Measurements from ENCODE around the gene SCARB2.
"Not testable (repeated sequence)": the region's sequence is repeated elsewhere in the genome, so short reads cannot be mapped to it uniquely, and the experiment has no call there.

Gene SCARB2, protein sequence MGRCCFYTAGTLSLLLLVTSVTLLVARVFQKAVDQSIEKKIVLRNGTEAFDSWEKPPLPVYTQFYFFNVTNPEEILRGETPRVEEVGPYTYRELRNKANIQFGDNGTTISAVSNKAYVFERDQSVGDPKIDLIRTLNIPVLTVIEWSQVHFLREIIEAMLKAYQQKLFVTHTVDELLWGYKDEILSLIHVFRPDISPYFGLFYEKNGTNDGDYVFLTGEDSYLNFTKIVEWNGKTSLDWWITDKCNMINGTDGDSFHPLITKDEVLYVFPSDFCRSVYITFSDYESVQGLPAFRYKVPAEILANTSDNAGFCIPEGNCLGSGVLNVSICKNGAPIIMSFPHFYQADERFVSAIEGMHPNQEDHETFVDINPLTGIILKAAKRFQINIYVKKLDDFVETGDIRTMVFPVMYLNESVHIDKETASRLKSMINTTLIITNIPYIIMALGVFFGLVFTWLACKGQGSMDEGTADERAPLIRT

DNA sequence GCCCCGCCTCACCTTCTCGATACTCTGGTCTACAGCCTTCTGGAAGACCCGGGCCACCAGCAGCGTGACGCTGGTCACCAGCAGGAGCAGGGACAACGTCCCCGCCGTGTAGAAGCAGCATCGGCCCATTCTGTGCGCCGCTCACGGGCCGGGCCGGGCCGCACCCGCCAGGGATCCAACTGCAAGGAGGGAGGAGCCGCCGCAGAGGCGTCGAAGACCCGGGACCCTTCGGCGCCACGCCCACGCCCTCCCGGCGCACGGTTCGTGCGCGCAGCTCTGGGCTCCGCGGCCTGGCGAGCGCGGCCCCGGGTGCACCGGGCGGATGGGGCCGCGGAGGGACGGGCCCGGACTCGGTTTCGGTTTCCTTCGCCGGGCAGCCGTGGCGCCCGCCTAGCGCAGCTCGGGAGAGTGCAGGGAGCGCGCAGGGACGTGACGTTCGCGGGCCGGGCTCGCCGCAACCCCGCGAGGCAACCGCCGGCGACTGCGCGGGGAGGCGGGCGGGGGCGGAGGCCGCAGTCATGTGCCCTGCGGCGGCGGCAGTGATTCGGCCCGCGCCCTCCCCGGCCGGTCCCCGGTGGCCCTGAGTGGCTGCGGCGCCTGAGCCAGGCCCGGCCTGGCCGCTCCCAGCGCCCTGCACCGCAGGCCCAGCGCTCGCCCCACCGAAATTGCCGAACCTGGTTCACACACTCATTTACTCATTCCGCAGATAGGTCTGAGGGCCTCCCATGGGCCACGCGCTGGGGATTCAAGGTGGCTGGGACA lies at the start of gene SCARB2:
Gene SCARB2, minus strand, starts transcription at position 410 of the 762 bp plus-strand sequence. Its CDS starts 281 bp downstream, at position 129.
- peak; percentile 38 for DNase-seq

DNA sequence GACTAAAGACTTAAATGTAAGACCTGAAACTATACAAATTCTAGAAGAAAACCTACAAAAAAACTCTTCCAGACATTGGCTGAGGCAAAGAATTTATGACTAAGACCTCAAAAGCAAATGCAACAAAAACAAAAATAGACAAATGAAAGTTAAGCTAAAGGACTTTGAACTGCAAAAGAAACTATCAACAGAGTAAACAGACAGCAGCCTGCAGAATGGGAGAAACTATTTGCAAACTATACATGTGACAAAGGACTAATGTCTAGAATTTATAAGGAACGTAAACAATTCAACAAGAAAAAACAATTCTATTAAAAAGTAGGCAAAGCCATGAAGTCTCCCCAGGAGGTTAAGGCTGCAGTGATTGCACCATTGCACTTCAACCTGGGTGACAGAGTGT lies 46.9 kb upstream of the SCARB2 start:
- no peak for DNase-seq

DNA sequence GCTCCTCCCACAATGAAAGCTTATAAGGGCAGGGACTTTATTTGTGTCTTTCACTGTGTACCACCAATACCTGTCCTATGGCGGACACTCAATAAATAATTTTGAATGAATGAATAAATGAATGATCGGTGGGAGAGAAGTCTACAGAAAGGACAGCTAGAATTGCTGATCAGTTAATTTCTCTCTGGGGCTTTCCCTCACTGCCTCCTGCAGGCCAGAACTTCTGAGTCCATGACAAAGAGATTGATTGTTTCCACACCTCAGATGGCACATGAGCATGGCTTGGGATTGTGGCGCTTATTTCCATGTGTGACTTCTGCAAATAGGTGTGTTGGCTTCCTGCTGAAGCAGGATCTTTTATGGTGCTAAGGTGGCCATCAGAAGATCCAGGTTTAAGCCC lies 44.2 kb upstream of the SCARB2 start:
- DNase-seq: no peak

DNA sequence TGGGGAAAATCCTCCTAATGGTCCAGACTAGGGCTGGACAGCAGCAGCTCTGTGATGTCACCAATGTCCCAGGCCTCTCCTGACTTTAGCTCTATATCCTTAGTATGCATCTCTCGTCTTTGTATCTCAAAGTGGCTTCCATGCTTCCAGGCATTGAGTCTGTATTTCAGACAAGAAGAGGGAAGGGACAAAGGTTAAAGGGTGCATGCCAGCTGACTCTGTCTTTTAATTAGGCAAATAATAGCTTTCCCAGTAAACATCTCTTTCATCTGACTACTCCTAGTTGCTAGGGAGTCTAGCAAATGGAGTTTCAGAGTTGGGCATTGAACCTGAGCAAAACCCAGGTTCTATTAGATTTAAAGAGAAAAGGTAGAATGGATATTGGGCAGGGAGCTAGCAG lies 43.3 kb upstream of the SCARB2 start:
- no peak for DNase-seq

DNA sequence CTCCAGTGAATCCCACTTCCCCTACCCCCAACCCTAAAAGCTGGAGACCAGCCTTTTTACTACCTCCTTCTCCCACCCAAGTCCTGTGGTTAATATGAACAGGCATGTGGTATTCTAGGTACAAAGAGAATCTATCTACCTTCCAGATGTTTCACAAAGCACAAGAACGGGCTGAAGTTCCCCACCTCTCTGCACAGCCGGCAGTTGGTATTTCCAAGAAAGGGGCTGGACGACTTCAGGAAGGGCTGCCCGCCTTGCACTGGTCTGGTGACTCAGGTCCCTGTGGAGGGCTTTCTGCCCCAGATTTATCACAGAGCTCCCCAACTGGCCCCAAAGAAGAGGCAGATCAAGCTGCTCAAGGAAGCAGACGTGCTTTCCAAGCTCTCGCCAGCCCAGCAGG lies 42.4 kb upstream of the SCARB2 start:
- DNase-seq: no peak

DNA sequence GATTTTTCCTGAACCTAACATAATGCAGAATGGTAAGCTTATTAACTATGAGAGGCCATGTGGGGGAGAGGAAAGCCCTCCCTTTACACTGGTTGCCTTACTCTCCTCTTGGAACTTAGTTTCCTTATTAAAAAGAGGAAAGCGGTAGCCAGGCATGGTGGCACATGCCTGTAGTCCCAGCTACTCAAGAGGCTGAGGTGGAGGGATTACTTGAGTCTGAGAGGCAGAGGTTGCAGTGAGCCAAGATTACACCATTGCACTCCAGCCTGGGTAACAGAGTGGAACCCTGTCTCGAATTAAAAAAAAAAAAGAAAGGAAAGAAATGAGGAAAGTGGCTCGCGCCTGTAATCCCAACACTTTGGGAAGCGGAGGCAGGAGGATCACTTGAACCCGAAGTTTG lies 39.9 kb upstream of the SCARB2 start:
- no peak for DNase-seq

DNA sequence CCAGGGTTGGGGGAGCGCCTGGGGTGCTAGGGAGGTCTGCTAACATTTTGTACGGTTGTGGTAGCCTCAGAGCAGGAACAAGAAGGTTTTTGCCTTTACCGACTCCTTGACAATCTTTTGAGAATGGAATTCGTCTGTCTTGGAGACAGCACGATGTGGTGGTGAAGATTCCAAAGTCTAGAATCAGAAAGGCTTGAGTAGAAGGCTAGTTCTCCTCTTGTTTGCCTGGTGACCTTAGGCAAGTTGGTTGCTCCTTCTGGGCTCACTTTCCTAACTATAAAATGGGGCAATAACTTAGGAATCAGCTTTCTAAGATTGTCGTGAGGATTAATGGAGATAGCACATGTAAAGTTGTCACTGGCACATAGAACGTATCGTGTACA lies 38.6 kb upstream of the SCARB2 start:
- no peak for DNase-seq

DNA sequence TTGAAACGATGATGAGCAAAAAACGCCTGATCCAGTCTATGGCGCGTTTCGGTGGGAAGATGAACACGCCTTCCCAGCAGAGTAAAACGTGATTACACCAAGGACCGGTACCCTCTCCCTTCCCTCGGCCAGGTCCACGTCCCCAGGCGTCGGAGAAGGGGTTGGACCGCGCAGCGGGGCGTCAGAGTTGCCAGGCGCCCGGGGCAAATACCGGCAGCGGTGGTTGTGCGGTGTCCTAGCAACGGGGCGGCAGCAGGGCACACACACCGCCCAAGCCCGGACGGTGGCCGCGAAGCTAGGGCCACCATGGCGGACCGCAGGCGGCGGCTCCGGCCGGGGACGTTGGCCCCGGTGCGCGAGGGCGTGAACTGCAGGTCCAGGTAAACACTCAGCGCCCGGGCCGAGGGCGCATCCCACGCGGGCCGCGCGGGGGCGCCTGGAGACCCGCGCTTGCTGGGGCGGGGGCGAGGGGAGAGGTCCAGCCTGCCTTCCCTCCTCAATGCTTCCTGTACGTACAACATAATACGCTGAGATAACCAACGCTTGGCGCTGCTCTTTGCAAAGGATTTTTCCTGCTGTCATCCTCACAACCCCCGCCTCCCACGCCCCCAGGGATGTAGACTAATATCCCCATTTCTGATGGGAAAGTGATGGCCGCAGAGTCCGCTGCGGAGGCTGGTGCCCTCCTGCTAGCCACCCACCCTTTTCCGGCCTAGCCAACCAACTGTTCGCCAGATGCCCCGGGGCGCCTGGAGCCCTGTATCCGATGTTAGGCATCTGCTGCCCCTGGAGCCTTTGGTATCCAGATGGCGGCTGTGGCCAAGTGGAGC lies 38.0 kb upstream of the SCARB2 start, which contains the start of gene FAM47E:
Gene FAM47E, plus strand, starts transcription at position 281 of the 830 bp plus-strand sequence. Its CDS starts 26 bp downstream, at position 307.
- peak; percentile 26 for DNase-seq

DNA sequence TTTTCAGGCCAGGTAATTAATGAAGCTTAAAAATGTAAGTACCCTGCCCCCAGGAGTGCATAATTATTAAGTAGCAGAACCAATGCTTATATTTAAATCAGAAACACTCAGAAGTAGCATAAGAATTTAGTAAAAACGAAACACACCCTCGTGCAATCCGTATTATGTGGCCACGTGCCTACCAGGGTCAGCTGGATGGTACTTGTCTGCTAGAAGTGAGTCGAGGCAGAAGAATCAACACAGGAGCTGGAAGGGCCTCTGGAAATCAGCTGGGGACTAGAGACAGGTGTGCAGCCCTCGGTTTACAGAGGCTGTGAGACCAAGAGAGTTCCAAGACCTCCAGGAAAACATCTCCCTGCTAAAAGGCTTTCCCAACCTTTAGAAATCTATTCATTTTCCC lies 37.3 kb upstream of the SCARB2 start:
- no peak for DNase-seq

DNA sequence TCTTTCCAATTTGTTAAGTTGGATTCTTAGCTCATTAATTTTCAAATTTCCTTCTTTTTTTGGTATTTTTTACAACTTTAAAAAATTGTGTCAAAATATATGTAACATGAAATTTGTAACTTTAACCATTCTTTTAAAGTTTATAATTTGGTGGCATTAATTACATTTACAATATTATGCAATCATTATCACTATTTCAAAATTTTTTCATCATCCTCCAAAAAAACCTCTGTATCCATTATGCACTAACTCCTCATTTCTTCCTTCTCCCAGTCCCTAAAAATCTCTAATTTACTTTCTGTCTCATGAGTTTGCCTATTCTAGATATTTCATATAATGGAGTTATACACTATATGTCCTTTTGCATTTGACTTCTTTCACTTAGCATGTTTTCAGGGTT lies 33.2 kb upstream of the SCARB2 start:
- DNase-seq: no peak

DNA sequence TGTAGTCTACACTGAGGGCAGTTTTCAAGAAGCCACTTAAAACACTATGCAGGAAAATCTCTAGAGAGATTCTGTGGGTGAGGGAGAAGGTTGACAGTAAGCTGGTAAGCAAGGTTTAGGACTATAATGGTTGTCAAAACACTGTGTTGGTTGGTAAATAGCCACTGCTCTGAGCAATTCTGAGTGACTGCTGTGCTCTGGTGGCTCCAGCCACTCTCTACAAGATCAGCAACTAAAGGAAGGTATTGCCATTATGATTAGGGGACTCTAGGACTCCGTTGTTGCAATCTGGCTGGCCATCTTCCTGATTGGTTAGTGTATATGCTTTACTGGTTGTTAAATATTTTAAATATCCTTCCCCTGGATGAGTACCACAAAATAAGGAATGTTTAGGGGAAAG lies 32.4 kb upstream of the SCARB2 start:
- DNase-seq: no peak

DNA sequence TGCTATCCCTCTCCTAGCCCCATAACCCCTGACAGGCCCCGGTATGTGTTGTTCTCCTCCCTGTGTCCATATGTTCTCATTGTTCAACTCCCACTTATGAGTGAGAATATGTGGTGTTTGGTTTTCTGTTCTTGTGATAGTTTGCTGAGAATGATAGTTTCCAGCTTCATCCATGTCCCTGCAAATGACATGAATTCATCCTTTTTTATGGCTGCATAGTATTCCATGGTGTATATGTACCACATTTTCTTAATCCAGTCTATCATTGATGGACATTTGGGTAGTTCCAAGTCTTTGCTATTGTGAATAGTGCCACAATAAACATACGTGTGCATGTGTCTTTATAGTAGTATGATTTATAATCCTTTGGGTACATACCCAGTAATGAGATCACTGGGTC lies 30.3 kb upstream of the SCARB2 start:
- not testable (repeated sequence) for DNase-seq

DNA sequence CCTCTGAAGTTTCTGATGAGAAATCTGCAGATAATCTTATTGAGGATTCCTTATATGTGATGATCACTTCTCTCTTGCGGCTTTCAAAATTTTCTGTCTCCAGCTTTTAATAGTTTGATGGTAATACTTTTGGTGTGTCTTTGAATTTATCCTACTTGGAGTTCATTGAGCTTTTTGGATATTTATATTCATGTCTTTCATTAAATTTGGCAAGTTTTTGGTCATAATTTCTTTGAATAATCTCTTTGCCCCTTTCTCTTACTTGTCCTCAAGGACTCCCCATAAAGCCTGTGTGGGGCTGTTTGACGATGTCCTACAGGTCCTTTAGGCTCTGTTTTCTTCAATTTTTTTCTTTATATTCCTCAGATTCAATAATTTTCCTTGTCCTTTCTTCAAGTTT lies 26.6 kb upstream of the SCARB2 start:
- DNase-seq: no peak

DNA sequence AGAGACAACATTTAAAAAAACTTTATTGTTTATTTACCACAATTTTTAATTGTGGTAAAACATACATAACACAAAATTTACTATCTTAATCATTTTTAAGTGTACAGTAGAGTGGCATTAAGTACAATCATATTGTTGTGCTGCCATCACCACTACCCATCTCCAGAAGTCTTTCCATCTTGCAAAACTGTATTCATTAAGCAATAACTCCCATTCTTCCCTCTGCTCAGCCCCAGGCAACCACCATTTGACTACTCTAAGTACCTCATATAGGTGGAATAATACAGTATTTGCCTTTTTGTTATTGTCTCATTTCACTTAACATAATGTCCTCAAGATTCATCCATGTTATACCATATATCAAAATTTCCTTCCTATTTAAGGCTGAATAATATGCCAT lies 25.1 kb upstream of the SCARB2 start:
- no peak for DNase-seq

DNA sequence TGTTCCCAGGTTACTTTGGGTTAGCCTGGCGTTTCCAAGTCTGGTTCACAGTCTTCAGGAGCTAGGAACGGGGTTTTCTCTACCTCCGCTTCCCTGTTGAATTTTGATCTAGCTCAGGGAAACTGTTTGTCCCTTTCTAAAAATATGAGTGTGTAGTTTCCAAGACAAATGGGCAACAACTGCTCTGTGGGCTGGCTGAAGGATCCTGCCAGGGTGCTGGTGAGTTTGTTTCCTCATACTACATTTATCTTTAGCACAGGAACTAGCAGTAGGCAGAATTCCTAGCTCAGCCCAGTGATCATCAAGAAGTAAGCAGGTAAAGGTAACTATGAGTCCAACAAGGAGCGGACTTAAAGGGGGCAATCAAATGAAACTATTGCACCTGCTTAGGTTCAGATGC lies 24.6 kb upstream of the SCARB2 start:
- no peak for DNase-seq

DNA sequence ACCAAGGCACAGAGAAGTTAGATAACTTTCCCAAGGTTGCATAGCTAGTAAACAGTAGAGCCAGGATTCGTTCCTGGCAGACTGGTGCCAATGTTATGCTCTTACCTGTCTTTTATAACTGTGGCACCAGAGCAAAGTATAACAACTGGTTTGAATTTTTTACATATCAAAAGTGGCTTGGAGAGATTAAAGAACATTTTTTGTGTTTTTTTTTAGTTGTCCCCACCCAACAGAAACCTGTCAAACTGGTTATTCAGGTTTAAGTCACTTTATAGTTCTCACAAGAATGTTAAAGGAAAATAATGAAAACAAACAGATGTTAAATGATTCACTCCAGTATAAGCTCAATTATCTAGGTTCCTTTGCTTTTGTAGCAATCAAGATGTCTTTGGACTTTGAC lies 22.3 kb upstream of the SCARB2 start:
- DNase-seq: no peak

DNA sequence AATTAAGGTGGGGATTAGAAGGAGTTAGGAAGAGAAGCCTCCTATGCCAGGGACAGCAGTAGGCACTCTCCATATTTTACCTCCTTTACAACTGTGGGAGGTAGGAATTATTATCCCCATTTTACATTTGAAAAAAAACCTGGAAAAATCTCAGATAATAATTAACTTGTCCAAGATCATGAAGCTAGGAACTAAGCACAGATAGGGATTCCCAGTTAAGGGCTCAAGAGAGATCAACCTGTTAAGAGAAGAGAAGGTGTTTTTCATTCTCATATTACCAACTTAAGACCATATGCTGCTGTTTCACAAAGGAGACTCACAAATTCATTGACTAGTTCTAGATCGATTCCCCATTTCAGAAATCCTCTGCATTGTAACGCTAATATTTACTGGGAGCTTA lies 21.8 kb upstream of the SCARB2 start:
- no peak for DNase-seq

DNA sequence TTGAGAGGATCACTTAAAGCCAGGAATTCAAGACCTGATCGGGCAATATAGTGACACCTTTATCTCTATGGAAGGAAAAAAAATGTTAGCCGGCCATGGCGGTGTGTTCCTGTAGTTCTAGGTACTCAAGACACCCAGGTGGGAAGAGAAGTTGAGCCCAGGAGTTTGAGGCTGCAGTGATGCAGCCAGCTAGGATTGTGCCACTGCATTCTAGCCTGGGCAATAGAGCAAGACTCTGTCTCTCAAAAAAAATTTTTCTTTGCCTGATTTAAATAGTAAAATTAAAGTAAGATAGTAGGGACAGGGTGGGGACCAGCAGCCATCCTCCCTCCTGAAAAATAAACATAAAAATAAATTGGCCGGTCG lies 21.0 kb upstream of the SCARB2 start:
- no peak for DNase-seq

DNA sequence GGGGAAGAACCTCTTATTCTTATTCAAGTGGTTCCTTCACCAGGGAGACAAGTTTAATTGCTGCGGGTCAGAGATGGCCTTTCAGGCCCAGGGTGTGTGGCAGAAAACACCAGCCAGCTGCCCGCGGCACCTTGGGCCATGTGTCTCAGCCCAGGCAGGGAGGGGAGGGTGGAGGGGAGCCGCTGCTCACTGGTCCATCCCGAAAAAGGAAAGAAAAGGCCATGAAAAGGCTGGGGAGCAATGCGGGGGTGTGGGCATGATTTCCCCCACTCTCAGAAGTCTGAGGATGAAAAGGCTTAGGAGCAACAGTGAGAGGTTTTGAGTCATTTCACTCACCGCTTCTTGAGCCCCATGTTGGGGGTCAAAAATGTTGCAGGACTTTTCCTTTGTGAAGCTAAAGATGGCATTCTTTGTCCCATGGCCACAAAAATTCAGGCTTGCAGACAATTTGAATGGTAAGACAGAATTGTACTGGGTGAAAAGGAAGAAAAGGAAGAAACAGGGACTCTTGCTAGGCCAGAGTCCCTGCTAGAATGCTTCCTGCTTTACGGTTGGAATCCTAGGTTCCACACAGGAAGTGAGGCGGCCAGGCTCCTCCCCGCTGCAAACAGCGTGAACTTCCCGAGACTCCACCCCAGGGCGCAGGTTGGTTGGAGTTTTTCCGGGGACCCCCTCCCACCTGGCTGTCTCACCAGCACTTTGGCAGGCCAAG lies 20.5 kb upstream of the SCARB2 start:
- DNase-seq: no peak

DNA sequence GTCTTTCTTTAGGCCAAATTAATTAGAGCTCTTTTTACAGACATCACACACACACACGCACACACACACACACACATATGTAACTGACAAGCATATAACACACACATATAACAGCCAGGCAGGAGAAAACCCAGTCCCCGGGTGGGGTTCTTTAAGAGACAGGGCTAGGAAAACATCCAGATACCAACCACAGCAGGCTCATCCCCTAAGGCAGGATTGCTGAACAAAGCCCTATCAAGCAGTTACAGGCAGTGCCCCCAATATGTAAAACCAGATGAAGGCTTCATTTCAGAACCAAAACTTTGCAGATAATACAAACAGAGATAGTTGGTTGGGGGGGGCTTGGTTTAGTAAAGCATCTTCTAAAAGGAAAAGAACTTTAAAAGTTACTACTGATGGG lies 19.9 kb upstream of the SCARB2 start:
- no peak for DNase-seq

DNA sequence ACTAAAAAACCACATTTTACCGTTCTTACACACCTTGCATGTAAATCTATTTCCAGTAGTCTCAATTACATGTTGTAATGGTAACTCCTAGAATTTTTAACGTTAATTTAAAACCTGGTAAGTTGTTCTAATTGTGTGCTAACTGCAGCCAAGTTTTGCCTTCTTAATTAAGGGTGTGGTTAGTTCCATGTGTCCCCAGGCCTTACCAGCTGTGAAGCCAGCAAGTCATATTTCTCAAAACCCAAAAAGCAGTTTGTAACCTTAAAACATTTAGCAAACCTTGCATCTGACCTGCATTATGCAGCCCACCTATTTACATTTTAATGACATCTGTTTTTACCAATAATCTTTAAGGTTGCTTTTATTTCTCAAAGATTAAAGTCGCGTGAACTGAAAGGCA lies 19.5 kb upstream of the SCARB2 start:
- no peak for DNase-seq

DNA sequence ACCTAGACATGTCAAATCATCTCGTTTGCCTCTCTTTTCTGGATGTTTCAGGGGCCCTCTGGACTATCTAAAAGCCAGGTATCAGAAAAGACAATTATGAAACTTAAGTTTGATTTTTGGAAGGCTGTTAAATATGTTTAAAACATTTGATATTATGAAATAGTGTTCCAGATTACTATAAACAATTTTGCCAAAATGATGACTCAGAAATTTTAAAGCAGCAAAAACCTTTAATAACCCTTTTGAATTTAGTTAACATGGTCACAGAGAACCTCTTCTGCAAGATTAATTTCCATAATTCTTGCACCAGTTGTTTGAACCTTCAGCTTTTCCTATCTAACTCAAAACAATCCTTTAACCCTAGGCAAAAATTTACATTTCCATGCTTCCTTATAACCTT lies 19.1 kb upstream of the SCARB2 start:
- DNase-seq: no peak

DNA sequence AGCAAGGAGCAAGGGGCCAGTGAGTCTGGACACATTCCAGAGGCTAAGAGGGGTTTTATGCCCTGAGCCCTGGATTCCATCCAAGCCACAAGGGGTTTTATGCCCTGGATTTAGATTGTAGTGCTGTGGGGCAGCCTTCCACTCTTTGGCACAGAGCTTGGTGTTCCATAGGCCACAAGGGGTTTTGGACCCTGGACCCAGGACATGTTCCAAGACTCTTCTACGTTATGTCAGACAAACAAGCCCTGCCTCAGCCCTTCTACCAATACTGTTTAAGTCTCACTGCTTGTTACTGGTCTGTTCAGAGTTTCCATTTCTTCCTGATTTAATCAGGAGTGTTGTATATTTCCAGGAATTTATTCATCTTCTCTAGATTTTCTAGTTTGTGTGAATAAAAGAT lies 12.8 kb upstream of the SCARB2 start:
- DNase-seq: no peak
